GM21526 (cell line): Measurements from ENCODE around the gene ATF2.
"Not testable (repeated sequence)": the region's sequence is repeated elsewhere in the genome, so short reads cannot be mapped to it uniquely, and the experiment has no call there.

ENCODE experiments used
- ATAC-seq: cut with Tn5 transposase; IDR thresholded peaks from one replicate; pipeline ENCODE4 v1.9.1; 2021; ENCODE audit warnings: moderate library complexity; ENCODE audit not compliant: unreplicated experiment, low FRiP score

The ATF2 gene

DNA sequence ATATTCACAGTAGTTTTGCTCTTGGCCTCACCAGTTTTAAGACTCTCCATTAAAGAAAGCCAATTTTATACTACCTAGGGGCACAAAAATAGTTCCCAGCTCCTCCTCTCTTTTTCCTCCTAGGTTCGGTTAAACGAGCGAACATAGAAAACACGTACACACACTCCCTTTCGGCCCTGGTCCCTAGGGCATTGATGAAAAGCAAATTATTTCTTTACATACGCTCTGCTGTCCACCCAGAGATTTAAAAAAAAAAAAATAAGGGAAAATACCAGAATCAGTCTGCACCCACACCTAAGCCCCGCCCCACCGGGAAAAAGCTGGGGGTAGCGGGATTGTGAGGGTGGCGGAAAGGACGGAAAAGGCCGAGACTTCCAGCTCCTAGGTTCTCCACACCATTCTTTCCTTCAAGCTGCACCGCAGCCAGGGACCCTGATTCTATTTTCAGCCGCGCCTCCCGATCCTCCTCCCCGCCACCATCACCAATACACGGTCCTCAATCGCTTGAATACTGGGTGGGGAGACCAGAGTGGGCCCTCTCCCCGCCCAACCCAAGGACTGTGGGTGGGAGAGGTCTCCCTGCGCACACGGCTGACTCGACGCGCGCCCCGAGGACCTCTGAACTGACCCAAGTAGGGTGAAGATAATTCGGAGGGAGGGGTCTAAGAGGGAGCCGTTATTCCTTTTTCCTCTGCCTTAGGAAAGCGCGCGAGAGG is 769 bp downstream of the ATF2 start:
- ATAC-seq, result peak; percentile 2

DNA sequence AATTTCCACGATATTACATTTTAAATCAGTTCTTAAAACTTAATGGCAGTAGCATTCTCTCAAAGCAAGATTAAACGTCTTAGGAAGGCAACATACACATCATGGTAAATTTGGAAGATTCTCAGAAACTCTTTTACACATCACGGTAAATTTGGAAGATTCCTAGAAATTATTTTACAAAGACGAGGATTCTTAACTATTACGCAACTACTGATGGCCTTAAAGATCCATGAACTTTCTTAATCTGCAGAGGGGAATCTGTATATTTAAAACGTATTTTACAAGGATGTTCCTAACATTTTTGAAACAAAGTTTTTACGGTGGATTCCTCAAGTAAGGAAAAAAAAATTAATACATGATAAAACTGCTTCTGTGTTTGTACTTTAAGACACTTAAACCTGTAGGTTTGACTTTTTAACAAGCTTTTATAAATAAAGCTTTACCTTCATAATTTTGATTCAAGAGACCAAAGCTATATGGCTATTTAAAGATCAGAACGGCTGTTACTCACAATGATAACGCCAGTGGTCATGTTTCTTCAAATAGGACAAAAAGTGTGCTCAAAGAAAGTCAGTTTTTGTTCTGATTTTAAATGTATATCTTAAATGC is 1.7 kb downstream of the ATF2 start:
- ATAC-seq, result no peak

DNA sequence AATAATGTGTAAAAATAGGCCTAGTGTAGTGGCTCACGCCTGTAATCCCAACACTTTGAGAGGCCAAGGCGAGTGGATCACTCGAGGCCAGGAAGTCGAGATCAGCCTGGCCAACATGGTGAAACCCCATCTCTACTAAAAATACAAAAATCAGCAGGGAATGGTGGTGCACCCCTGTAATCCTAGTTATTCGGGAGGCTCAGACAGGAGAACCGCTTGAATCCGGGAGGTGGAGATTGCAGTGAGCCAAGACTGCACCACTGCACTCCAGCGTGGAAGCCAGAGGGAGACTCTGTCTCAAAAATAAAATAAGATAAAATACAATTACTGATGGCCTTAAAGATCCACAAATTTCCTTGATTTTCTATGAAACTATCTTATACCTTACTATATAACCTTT is 3.8 kb downstream of the ATF2 start:
- no peak for ATAC-seq

DNA sequence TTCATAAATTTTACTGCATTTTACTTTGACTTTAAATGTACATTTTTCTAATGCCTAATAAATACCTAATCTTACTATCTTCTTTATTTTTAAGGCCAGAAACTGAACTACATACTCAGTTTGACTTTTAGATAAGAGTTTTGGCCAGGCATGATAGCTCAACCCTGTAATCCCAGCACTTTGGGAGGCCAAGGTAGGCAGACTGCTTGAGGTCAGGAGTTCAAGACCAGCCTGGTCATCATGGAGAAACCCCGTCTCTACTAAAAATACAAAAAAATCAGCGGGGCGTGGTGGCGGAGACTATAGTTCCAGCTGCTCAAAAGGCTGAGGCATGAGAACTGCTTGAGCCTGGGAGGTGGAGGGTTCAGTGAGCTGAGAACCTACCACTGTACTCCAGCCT is 9.1 kb downstream of the ATF2 start:
- ATAC-seq, result no peak

DNA sequence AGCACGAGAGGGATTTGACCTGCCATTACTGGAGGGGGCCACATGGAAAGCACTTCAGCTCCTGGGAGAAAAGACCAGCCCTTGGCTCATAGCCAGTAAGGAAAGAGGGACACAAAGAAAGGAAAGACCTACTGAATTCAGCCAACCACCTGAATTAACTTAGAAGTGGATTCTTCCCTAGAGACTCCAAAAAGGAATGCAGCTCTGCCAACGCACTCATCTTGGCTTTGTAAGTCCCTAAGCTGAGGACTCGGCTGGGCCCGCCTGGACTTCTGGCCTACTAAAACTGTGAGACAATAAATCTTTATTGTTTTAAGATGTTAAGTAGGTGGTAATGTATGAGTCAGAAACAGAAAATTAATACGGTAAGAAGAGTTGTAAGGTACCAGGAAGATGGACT is 11.5 kb downstream of the ATF2 start:
- no peak for ATAC-seq

DNA sequence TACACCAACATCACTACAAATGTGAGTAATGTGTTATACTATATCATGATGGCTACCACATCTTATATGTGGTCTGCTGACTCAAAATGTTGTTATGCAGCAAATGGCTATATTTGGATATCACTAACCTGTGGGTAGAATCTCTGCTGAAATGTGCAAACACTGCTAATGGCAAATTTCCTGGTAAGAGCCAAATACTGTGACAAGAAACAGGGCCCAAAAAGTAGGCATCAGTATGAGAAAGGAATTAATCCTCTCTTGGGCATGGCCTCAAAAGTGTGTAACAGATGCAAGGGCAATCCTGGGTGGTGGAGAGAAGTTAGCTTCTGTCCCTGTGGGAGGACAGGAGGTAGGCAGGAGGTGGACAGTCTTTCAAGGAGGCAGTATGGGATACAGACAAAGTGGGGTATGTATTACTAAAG is 13.3 kb downstream of the ATF2 start:
- ATAC-seq, result peak; percentile 54

DNA sequence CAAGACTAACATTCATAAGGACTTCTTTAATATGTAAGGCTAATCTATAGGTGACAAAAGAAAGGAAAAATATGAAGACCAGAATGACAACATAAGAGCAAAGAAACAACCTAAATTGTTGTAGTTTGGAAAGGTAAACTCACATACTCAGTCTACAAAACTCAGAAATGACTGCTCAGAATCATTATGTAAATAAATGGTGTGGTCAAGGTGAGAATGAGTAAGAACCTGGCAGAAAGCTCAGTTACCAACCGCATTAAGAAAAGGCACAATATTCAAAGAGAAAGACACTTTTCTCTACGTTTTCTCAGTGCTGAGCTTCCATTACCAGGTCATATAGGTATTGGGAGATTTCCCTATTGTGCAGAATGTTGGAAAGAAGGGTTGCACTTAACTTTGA is 15.8 kb downstream of the ATF2 start:
- ATAC-seq, result peak; percentile 78

DNA sequence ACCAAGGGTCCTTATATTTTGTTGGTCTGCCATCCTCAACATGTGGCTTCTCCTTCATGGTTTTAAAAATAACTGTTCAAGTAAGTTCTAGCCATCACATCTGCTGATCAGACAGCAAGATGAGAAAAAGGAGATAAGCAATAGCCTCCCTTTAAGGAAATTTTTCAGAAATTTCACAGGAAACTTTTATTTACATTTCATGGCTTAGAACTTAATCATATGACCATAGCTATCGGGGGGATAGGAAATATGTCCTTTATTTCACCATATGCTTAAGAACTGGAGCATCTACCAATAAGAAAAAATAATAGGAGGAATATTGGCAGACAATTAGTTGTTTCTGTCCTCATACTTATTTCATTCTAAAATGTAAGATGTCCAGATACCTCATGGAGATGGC is 16.2 kb downstream of the ATF2 start:
- no peak for ATAC-seq

DNA sequence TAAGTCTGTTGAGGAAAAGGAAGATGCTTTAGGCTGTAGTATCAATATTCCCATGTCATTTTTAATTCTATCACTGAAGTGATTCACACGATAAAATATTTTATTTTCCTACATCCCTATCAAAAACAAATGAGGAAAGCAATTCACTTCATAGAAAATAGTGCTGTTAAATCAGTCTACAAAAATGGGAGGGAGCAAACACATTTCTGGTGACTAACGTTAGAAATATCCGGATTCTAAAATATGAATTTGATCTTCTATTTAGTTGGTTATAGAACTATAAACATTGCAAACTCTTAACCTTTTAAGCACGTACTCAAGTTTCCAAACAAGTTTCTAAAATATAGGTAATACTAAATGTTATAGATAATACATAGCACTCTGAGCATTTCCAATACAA is 20.8 kb downstream of the ATF2 start:
- no peak for ATAC-seq

DNA sequence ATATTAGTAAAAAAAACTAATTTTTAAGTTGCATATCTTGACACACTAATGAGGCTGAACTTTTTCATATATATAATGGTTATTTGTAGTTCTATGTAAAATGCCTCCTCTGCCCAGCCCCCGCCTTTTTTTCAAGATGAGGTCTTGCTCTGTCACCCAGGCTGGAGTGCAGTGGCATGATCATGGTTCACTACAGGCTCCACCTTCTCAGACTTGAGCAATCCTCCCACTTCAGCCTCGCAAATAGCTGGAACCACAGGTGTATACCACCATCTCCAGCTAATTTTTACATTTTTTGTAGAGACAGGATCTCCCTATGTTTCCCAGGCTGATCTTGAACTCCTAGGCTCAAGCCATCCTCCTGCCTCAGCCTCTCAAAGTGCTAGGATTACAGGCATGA is 24.3 kb downstream of the ATF2 start:
- ATAC-seq, result no peak

DNA sequence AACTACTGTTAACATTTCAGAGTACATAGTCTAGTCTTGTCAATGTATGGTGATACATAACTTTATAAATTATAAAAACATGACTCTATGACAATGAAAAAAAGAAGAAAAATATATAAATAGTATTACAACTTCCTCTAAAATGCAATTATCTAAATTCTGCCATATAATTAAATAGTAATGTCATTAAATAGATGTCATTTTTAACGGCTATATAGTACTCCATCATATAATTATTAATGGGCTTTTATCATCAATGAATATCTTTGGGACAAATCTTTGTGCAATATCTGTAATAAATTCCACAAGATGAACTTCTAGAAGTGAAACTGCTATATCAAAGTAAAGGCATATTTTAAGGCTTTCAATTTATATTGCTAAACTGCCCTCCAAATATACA is 24.8 kb downstream of the ATF2 start:
- ATAC-seq, result no peak

DNA sequence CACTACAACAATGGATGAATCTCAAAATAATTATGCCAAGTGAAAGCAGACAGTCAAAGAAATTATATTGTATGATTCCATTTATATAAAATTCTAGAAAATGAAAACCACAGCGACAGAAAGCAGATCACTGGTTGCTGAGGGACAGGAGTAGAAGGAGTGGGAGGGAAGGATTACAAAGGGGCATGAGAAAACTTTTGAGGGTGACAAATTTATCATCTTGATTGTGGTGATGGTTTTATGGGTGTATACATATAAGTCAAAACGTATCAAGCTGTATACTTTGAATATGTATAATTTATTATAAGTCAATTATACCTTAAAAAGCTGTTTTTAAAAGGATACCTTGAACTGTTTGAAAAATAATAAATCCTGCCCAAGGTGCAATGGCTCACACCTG is 27.7 kb downstream of the ATF2 start:
- no peak for ATAC-seq

DNA sequence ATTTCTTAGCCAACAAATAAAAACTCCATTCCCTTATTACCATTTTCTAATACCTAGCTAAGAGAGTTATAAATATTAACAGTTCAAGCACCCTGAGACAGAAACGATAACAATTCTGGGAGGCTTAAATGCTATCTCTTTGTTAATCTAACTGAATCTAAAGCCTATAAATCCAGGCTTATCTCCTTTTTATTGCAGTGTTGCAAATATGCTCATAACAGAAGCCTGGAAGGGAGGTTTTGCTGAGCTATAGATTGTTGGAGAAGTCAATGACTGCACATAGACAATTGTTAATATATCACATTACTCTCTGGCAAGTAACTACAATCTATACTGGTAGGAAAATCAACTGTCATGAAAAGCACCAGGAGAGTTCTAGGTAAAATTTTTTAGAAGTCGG is 30.2 kb downstream of the ATF2 start:
- ATAC-seq, result no peak

DNA sequence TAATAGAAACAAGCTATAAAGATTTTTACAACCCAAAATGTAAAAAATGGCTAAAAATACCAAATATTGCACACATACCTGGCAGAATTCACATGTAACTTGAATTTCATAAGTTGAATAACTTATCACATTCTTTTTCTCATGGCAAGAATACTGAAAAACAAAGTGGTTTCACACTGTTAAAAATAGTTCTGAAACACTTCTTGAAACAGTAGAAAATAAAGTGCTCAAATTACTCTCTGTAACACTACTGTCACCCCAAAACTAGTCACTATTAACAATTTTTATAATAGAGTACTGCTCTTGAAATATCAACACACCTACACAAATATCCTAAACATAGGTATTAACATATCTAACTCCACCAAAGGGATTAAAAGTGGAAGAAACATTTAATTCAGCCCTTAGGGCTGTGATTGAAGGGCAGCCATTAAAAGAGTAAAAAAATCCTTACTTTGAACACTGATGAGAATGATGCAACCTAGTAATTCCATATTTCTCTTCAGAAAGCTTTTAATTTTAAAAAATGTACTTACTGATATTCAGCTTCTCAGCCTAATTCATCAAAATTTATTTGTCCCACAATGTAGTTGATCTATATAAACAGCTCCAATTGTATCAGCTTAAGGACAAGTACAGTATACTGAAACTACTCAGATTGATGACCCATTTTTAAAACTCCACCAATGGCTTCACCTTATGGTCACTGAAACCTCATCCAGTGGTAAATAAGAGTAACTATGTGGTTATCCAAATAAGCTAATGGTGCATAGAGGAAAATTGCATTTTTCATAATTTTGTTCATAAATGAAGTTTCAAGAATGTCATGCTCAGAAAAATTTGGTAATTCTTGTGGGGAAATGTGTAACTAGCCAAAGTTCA is 31.4 kb downstream of the ATF2 start:
- ATAC-seq, result peak; percentile 69

DNA sequence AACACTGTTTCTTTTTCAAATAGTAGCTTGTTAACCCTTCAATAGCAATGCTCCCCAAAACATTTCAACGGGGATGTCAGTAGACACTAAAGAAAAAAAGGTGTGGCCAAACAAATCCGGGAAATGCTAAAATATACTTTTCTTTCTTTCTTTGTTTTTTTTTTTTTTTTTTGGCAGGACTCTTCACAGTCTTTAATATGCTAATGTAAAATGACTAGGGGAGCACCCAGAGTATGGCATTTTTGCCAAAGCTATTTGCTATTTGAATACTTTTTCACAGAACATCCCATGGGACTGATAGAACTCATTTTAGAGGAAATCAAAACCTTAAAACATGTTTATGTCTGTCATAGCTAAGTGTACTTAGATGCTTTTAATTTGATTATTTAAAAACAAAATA is 32.1 kb downstream of the ATF2 start:
- no peak for ATAC-seq

DNA sequence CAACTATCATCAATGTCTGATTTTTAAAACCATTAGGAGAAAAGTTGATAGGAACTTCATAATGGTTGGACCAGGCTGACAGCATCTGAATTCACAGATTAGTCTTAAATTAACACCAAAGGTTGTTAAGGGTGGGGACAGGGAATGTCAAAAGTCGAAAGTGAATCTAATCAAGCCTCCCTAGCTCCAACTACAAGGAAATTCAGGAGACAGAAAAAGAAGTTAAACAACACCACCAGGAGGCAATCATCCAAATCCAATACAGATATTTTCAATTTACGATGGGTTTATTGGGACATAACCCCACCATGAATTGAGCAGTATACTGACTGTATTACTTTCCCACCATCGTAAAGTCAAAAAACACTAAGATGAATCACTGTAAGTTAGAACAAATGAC is 32.8 kb downstream of the ATF2 start:
- ATAC-seq, result no peak

DNA sequence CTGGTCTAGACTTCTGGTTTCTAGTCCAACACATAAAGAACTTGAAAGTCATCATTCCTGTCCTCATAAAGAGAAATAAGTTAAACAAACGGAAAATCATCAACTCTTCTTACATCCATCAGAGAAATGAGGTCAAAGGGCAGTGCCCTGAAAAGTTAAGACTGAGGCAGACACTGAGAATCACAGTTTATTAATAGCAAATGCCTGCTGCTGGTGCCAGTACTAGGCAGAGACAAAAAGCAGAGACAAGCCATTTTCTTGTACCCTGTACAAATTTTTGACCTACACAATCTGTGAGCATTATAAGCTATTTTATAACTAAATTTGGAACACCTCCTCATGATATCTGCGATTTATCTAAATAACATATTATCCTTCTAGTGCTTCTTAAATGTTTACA is 36.8 kb downstream of the ATF2 start:
- ATAC-seq, result no peak

DNA sequence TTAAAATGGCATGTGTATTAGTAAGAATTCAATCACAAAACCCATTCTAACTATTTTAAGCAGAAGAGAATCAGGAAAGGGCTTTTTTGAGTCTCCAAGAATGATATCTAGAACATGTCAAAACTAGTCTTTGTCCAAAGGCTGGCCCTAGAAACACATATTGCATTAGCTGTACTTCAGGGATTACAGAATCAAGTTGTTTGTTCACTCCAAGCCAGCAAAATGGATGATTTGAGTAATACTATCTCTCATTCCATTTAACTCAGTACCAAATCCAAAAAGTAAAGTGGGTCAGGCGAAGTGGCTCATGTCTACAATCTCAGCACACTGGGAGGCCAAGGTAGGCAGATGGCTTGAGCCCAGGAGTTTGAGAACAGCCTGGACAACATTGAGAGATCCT is 41.3 kb downstream of the ATF2 start:
- no peak for ATAC-seq

DNA sequence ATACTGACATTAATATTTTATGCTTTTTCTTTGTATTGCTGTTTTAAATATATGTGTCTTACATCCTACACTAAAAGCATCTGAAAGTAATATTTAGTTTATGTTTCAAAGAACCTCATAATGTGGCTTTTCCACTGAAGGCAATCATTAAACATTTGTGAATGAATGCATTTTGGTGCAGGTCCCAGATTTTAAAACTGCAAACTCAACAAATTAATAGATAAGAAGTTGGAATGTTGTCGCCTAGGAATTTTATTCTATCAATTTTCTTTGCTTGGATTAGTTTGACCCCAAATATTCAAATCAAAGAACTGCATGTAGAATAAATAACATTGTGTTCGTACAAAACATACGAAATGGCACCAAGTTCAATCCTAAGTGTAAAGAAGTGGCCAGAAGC is 44.7 kb downstream of the ATF2 start:
- no peak for ATAC-seq

DNA sequence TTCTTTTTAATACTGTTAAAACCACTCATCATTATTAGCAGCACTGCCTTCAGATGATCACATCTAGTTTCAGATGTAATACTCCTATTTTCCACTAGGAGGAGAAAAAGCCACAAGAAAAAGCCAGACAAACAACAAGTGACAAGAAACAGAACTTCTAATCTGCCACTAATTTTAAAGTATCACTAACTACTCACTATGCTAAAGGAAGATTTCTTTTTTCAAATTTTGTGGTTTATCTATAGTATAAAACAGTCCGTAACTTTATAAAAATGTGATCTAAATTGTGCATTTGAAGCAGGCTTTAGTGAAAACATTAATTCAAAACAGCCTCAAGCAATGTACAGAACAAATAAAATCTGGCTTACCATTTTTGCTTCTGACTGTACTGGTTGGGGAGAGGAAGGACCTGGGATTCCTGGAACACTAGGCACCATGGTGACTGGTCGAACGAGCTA is 56.8 kb downstream of the ATF2 start:
- peak; percentile 61 for ATAC-seq

DNA sequence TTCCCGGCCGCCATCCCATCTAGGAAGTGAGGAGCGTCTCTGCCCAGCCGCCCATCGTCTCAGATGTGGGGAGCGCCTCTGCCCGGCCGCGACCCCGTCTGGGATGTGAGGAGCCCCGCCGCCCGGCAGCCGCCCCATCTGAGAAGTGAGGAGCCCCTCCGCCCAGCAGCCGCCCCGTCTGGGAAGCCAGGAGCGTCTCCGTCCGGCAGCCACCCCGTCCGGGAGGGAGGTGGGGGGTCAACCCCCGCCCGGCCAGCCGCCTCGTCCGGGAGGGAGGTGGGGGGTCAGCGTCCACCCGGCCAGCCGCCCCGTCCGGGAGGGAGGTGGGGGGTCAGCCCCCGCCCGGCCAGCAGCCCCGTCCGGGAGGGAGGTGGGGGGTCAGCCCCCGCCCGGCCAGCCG is 59.9 kb downstream of the ATF2 start:
- not testable (repeated sequence) for ATAC-seq

DNA sequence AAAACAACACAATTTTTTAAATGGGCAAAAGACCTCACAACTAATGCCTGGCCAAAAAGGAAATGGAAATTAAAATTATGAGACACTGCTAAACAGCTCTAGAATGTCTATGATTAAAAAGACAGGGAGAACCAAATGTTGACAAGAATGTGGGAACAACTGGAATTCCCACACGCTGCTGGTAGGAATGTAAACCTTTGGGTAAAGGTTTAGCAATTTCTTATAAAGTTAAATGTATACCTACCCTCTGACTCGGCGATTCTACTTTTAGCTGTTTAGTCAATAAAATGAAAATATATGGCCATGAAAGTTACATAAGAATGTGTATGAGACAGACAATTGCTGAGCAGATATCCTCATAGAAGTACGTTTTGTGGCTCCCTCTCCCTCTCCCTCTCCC is 60.9 kb downstream of the ATF2 start:
- ATAC-seq, result no peak
